Loucy (cell line): ENCODE measurements around the gene KCNT2.

Experiments
- H2AFZ ChIP-seq: fragments of 200-600 bp; sonication (generic); 2 replicates; pipeline ENCODE4 v1.6.0; 2016; ENCODE audit warnings: antibody characterized with exemption, mild to moderate bottlenecking, low read length, moderate library complexity
- H3F3A ChIP-seq: fragments of 200-600 bp; 2 replicates; pipeline ENCODE4 v1.6.0; 2016; ENCODE audit warnings: antibody characterized with exemption, low read depth, mild to moderate bottlenecking
- H3K27me3 ChIP-seq: fragments of 200-600 bp; sonication (generic); 2 replicates; pipeline ENCODE4 v1.6.1; 2014; ENCODE audit warnings: low read length, mild to moderate bottlenecking; ENCODE audit not compliant: insufficient read depth, poor library complexity, severe bottlenecking
- H3K36me3 ChIP-seq: fragments of 200-600 bp; sonication (generic); 2 replicates; pipeline ENCODE4 v1.6.1; 2016; ENCODE audit warnings: low read length; ENCODE audit not compliant: insufficient read depth
- H3K4me1 ChIP-seq: fragments of 200-600 bp; sonication (generic); 2 replicates; pipeline ENCODE4 v1.5.1; 2014; ENCODE audit warnings: low read length, mild to moderate bottlenecking; ENCODE audit not compliant: insufficient read depth, poor library complexity, severe bottlenecking
- H3K4me2 ChIP-seq: fragments of 200-600 bp; sonication (generic); 2 replicates; pipeline ENCODE4 v1.6.0; 2014; ENCODE audit warnings: antibody characterized with exemption, low read length, low read depth, mild to moderate bottlenecking; ENCODE audit not compliant: poor library complexity, severe bottlenecking
- H3K4me3 ChIP-seq: fragments of 200-600 bp; sonication (generic); 2 replicates; pipeline ENCODE4 v1.5.1; 2014; ENCODE audit warnings: low read length, mild to moderate bottlenecking, mixed read lengths; ENCODE audit not compliant: poor library complexity, severe bottlenecking
- H3K79me2 ChIP-seq: fragments of 200-600 bp; sonication (generic); 2 replicates; pipeline ENCODE4 v1.6.1; 2014; ENCODE audit warnings: low read length; ENCODE audit not compliant: insufficient read depth
- H3K9ac ChIP-seq: fragments of 200-600 bp; sonication (generic); 2 replicates; pipeline ENCODE4 v1.6.0; 2014; ENCODE audit warnings: mild to moderate bottlenecking, low read depth, low read length, moderate library complexity; ENCODE audit not compliant: poor library complexity, severe bottlenecking
- H3K9me2 ChIP-seq: fragments of 200-600 bp; sonication (generic); replicated peaks from 2 replicates; pipeline ENCODE4 v1.6.1; 2016; ENCODE audit warnings: low read depth, low read length, mixed read lengths
- H3K9me3 ChIP-seq: fragments of 200-600 bp; sonication (generic); 2 replicates; pipeline ENCODE4 v1.6.1; 2014; ENCODE audit warnings: mild to moderate bottlenecking, antibody characterized with exemption, low read length, low read depth; ENCODE audit not compliant: insufficient read depth
- H4K20me1 ChIP-seq: fragments of 200-600 bp; sonication (generic); 2 replicates; pipeline ENCODE4 v1.6.0; 2014; ENCODE audit warnings: antibody characterized with exemption, low read length, mild to moderate bottlenecking; ENCODE audit not compliant: insufficient read depth, poor library complexity, severe bottlenecking
- CTCF ChIP-seq: fragments of 200-600 bp; sonication (generic); conservative IDR thresholded peaks from 2 replicates; pipeline ENCODE4 v1.5.1; 2014; ENCODE audit warnings: mild to moderate bottlenecking, antibody characterized with exemption, low read length
- EZH2phosphoT487 ChIP-seq: fragments of 200-600 bp; IDR thresholded peaks from 2 replicates; pipeline ENCODE4 v1.6.1; 2018; ENCODE audit warnings: antibody characterized with exemption, mild to moderate bottlenecking, moderate library complexity, borderline replicate concordance

The KCNT2 gene

DNA sequence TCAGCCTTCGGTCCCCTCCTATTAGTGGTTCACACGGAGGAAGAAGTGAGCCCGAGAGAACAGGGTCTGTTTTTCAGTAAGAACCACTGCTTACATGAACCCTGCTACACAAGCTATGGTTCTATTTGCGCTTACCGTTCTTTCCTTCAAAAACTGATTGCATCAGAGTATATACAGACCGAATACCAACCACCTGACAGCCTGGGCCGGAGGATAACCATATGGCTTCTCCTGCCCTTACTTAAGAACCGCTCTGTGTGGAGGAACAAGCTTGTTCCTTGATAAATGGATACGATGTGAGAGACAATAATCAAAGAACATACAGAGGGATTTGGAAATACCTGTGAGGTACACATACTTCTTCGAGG is 1.1 kb upstream of the KCNT2 start:
- Histone ChIP-seq H3K9me3 (no peaks in the 10 kb centered on the region), H4K20me1 (no peaks in the 10 kb centered on the region), H2AFZ (peak overlapping the region; percentile 78), H3K4me2 (peak overlapping the region; percentile 69), H3K36me3 (no peaks in the 10 kb centered on the region), H3F3A (no peaks in the 10 kb centered on the region), H3K4me3 (no peak overlapping the region), H3K4me1 (peaks cover 8% of the 10 kb centered on the region), H3K79me2 (no peaks in the 10 kb centered on the region), H3K9ac (no peak overlapping the region), H3K27me3 (peaks cover 12% of the 10 kb centered on the region), H3K9me2 (no peaks in the 10 kb centered on the region)
- TF ChIP-seq EZH2phosphoT487 = no peak
- TF ChIP-seq CTCF = no peak

DNA sequence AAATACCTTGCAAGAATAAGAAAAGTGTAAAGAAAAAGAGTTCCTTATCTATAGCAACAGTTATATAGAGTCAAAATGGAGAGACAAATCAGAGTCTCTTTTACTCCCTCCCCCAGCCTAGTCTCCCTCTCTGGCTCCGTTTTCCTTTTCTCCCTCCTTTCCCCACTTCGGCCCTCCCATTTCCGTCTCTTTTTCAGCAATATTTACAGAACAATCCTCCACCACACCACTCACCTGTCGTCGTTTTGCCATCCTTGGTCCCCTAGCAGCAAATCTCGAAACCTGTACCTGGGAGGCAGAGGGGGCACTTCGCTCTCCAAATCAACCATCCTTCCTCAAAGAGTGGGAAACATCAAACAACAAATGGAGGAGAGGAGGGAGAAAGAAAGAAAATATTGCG is 259 bp downstream of the KCNT2 start:
- H3K4me2 ChIP-seq = peak overlapping the region; percentile 69
- H2AFZ ChIP-seq = peak overlapping the region; percentile 78
- H3K9me2 ChIP-seq = no peaks in the 10 kb centered on the region
- no peaks in the 10 kb centered on the region for H4K20me1 ChIP-seq
- TF ChIP-seq EZH2phosphoT487 (no peak), CTCF (no peak)
- no peak overlapping the region for H3K9ac ChIP-seq
- peak overlapping the region; percentile 66 for H3K4me3 ChIP-seq
- H3K9me3 ChIP-seq = no peaks in the 10 kb centered on the region
- H3K79me2 ChIP-seq = no peaks in the 10 kb centered on the region
- no peaks in the 10 kb centered on the region for H3F3A ChIP-seq
- no peaks in the 10 kb centered on the region for H3K36me3 ChIP-seq
- peaks cover 12% of the 10 kb centered on the region for H3K27me3 ChIP-seq
- peaks cover 8% of the 10 kb centered on the region for H3K4me1 ChIP-seq

DNA sequence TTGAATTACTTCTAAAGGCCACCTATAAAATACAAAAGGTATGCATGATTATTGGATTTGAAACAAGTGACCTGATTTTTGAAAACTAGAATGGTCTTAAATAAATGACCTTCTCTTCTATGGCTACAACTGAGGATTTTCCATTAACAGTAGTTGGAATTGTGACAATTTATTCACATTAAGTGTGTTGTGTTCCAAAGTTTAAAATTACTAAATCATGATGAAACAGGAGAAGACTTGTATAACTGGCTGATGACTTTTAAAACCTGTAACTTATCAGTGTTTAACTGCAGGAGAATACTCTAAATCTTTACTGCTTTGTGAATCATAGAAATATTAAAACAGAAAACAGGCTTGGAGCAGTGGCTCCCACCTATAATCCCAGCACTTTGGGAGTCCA is 4.6 kb downstream of the KCNT2 start:
- no peak overlapping the region for H2AFZ ChIP-seq
- H3K9me3 ChIP-seq = no peaks in the 10 kb centered on the region
- H3F3A ChIP-seq = no peaks in the 10 kb centered on the region
- H3K79me2 ChIP-seq = no peaks in the 10 kb centered on the region
- no peaks in the 10 kb centered on the region for H4K20me1 ChIP-seq
- no peak overlapping the region for H3K9ac ChIP-seq
- no peaks in the 10 kb centered on the region for H3K36me3 ChIP-seq
- no peaks in the 10 kb centered on the region for H3K9me2 ChIP-seq
- no peak overlapping the region for H3K4me3 ChIP-seq
- H3K27me3 ChIP-seq = peaks cover 12% of the 10 kb centered on the region
- TF ChIP-seq EZH2phosphoT487 (no peak), CTCF (no peak)
- no peak overlapping the region for H3K4me2 ChIP-seq
- peaks cover 8% of the 10 kb centered on the region for H3K4me1 ChIP-seq
